Measurements from ENCODE around the gene EDAR. TPM values are rescaled to one million over a fixed set of nuclear protein-coding genes. Genes with fewer than 3 reads are reported as not detected.

The EDAR gene
- polyA plus RNA-seq, 3 donors: not detected

DNA sequence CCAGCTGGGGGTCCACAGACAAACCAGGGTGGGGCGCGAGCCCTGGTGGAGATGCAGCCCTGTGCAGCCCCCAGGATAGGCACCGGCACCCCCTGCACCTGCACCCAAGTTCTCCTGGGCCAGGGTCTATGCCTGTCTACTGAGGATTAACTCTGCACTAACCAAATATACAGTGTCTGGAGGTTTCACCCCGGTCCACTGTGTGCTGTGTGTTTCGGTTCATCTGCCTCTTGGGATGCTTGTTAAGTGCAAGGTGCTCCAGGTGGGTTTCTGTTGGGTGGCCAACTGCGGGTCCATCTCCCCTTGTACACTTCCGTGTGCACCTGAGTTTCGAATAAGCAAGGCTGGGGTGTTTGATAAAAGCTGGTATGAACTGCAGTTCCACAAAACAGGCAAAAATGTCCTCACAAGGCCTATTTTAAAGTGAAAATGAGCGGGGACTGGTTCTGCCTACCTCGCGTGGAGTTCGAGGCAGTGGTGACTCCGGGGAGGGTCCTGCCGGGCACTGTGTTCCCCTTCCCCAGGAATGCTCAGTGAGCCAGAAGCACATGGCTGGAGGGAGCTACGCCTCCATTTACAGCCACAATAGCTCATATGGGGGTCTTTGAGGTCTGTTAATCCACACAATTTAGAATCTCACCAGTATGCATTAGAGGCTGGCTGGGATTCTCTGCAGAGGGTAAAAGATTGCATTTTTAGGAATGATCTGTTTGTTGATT, 70.7 kb downstream of the EDAR start:
- no peak overlapping the region for H3K9ac ChIP-seq (ENCODE audit: insufficient read depth, low read length, poor library complexity, severe bottlenecking)
- TF ChIP-seq, protein P1, sequence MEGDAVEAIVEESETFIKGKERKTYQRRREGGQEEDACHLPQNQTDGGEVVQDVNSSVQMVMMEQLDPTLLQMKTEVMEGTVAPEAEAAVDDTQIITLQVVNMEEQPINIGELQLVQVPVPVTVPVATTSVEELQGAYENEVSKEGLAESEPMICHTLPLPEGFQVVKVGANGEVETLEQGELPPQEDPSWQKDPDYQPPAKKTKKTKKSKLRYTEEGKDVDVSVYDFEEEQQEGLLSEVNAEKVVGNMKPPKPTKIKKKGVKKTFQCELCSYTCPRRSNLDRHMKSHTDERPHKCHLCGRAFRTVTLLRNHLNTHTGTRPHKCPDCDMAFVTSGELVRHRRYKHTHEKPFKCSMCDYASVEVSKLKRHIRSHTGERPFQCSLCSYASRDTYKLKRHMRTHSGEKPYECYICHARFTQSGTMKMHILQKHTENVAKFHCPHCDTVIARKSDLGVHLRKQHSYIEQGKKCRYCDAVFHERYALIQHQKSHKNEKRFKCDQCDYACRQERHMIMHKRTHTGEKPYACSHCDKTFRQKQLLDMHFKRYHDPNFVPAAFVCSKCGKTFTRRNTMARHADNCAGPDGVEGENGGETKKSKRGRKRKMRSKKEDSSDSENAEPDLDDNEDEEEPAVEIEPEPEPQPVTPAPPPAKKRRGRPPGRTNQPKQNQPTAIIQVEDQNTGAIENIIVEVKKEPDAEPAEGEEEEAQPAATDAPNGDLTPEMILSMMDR (IDR thresholded peaks at IDR 0.05): no peak
- no peak overlapping the region for H3K4me2 ChIP-seq (replicated peaks; ENCODE audit: extremely low read depth, low read length, poor library complexity, severe bottlenecking)
- H3K27ac Mint-ChIP-seq: no peak overlapping the region
- H3K4me1 ChIP-seq (ENCODE audit: control insufficient read depth in 1 of 2, insufficient read depth in 2 of 2, low read length in 2 of 2): no peaks in the 10 kb centered on the region
- no peaks in the 10 kb centered on the region for H4K20me1 ChIP-seq (ENCODE audit: insufficient read depth, low read length)
- 96% methylated on average over 7 of the region's 15 CpGs for WGBS (ENCODE audit: insufficient coverage)
- H2AFZ ChIP-seq (ENCODE audit: insufficient read depth, low read depth, low read length, poor library complexity, severe bottlenecking): no peak overlapping the region
- no peaks in the 10 kb centered on the region for H3K36me3 Mint-ChIP-seq
- H3K36me3 ChIP-seq (replicated peaks in 1 of 2; ENCODE audit: control insufficient read depth in 1 of 2, insufficient read depth in 2 of 2, low read length in 2 of 2): no peaks in the 10 kb centered on the region
- H3K9me3 ChIP-seq (replicated peaks in 1 of 2; ENCODE audit: control insufficient read depth in 1 of 2, insufficient read depth in 1 of 2, low read length in 2 of 2): no peaks in the 10 kb centered on the region
- no peak overlapping the region for H3K27ac ChIP-seq (ENCODE audit: low read depth in 1 of 2, low read length in 2 of 2)
- intact Hi-C loops (cut with micrococcal nuclease): no loop called here
- no peaks in the 10 kb centered on the region for H3K27me3 ChIP-seq (ENCODE audit: control insufficient read depth in 2 of 2, insufficient read depth in 2 of 2, low read length in 2 of 2)
- peaks cover 1% of the 10 kb centered on the region for H3K4me1 Mint-ChIP-seq
- H3K79me2 ChIP-seq (ENCODE audit: insufficient read depth, low read length): no peaks in the 10 kb centered on the region
- H3K4me3 Mint-ChIP-seq: no peak overlapping the region
- DNase-seq: no peak
- no peak overlapping the region for H3K4me3 ChIP-seq (replicated peaks in 1 of 3; ENCODE audit: low read depth in 2 of 3, low read length in 3 of 3)
- H3K9me3 Mint-ChIP-seq: peaks cover 0 to 2% (median 0%) of the 10 kb centered on the region in 7 donors
- H3K27me3 Mint-ChIP-seq (ENCODE audit: low read depth in 3 of 3): peaks cover 0 to 8% (median 3%) of the 10 kb centered on the region in 3 donors

DNA sequence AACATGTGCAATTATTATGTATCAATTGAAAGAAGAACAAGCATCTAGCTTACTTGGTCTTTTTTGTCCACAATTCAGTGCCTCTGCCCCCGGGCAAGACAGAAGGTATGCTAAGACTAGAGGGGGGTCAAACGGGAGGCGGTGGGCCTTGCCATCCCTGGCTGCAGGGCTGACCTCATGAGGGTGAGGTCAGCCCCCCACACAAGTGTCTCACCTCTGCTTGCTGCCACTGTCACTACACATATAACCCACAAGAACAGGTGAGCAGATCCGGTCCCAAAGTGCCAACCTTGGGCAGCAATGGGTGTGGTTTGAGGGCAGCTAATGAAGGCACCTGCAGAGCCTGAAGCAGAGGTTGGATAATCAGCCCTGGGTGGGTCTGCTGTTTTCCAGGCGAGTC, 71.5 kb downstream of the EDAR start:
- H3K9me3 Mint-ChIP-seq: peaks cover 0 to 2% (median 0%) of the 10 kb centered on the region in 7 donors
- H3K27me3 Mint-ChIP-seq (ENCODE audit: low read depth in 3 of 3): peaks cover 0 to 8% (median 3%) of the 10 kb centered on the region in 3 donors
- TF ChIP-seq, protein P1 (IDR thresholded peaks at IDR 0.05): no peak
- H3K79me2 ChIP-seq (ENCODE audit: insufficient read depth, low read length): no peaks in the 10 kb centered on the region
- H3K27ac Mint-ChIP-seq: no peak overlapping the region
- no peak overlapping the region for H2AFZ ChIP-seq (ENCODE audit: insufficient read depth, low read depth, low read length, poor library complexity, severe bottlenecking)
- no peak overlapping the region for H3K9ac ChIP-seq (ENCODE audit: insufficient read depth, low read length, poor library complexity, severe bottlenecking)
- DNase-seq: no peak
- H3K27ac ChIP-seq (ENCODE audit: low read depth in 1 of 2, low read length in 2 of 2): no peak overlapping the region
- H3K27me3 ChIP-seq (ENCODE audit: control insufficient read depth in 2 of 2, insufficient read depth in 2 of 2, low read length in 2 of 2): no peaks in the 10 kb centered on the region
- H3K4me1 ChIP-seq (ENCODE audit: control insufficient read depth in 1 of 2, insufficient read depth in 2 of 2, low read length in 2 of 2): no peaks in the 10 kb centered on the region
- H3K9me3 ChIP-seq (replicated peaks in 1 of 2; ENCODE audit: control insufficient read depth in 1 of 2, insufficient read depth in 1 of 2, low read length in 2 of 2): no peaks in the 10 kb centered on the region
- no peak overlapping the region for H3K4me3 ChIP-seq (replicated peaks in 1 of 3; ENCODE audit: low read depth in 2 of 3, low read length in 3 of 3)
- no peak overlapping the region for H3K4me2 ChIP-seq (replicated peaks; ENCODE audit: extremely low read depth, low read length, poor library complexity, severe bottlenecking)
- H3K36me3 Mint-ChIP-seq: no peaks in the 10 kb centered on the region
- 80% methylated on average over 1 of the region's 5 CpGs for WGBS (ENCODE audit: insufficient coverage)
- H3K4me1 Mint-ChIP-seq: peaks cover 1% of the 10 kb centered on the region
- H3K4me3 Mint-ChIP-seq: no peak overlapping the region
- H4K20me1 ChIP-seq (ENCODE audit: insufficient read depth, low read length): no peaks in the 10 kb centered on the region
- intact Hi-C loops (cut with micrococcal nuclease): no loop called here
- no peaks in the 10 kb centered on the region for H3K36me3 ChIP-seq (replicated peaks in 1 of 2; ENCODE audit: control insufficient read depth in 1 of 2, insufficient read depth in 2 of 2, low read length in 2 of 2)
